ENCODE data around the gene FXYD7. TPM values are rescaled to one million over a fixed set of nuclear protein-coding genes. Genes with fewer than 3 reads are reported as not detected.
"Not testable (repeated sequence)": the region's sequence is repeated elsewhere in the genome, so short reads cannot be mapped to it uniquely, and the experiment has no call there.

FXYD7 gene
- total and polyA plus RNA-seq, 2 experiments from 2014 or later: 0.22 to 0.27 TPM

GRCh38 chr19:35126624-35126959 is 16.5 kb upstream of the FXYD7 start:
- no peak overlapping the region for H2AFZ ChIP-seq
- H3K79me2 ChIP-seq: no peaks in the 10 kb centered on the region
- H3K4me3 ChIP-seq: no peak overlapping the region
- H3K36me3 ChIP-seq (replicated peaks; ENCODE audit: insufficient read depth, low read depth): no peaks in the 10 kb centered on the region
- no peaks in the 10 kb centered on the region for H3K9me3 ChIP-seq (ENCODE audit: low read depth)
- 76% methylated on average over 18 of the region's 20 CpGs for WGBS (ENCODE audit: low lambda C conversion rate, missing lambda C conversion rate)
- no peak for DNase-seq (ENCODE audit: low spot score)
- no peaks in the 10 kb centered on the region for H3K9me2 ChIP-seq (replicated peaks; ENCODE audit: insufficient read depth)
- no peak overlapping the region for H3K27ac ChIP-seq
- H3K4me2 ChIP-seq: no peak overlapping the region
- TF ChIP-seq EZH2phosphoT487 (IDR thresholded peaks at IDR 0.05; ENCODE audit: low read depth, severe bottlenecking, unreplicated experiment): no peak
- no peaks in the 10 kb centered on the region for H4K20me1 ChIP-seq (ENCODE audit: insufficient read depth, poor library complexity, severe bottlenecking)
- H3K4me1 ChIP-seq (ENCODE audit: insufficient read depth): peaks cover 37% of the 10 kb centered on the region
- no peaks in the 10 kb centered on the region for H3K27me3 ChIP-seq

- no peaks in the 10 kb centered on the region for H3K36me3 ChIP-seq (replicated peaks; ENCODE audit: insufficient read depth, low read depth)
- no peak for DNase-seq (ENCODE audit: low spot score)
- H3K79me2 ChIP-seq: no peaks in the 10 kb centered on the region
- H3K4me3 ChIP-seq: no peak overlapping the region
- peaks cover 37% of the 10 kb centered on the region for H3K4me1 ChIP-seq (ENCODE audit: insufficient read depth)
- no peak overlapping the region for H3K4me2 ChIP-seq
- H3K27me3 ChIP-seq: no peaks in the 10 kb centered on the region
- H3K27ac ChIP-seq: peak overlapping the region; percentile 95
- H3K9me3 ChIP-seq (ENCODE audit: low read depth): no peaks in the 10 kb centered on the region
- TF ChIP-seq CTCF (IDR thresholded peaks at IDR 0.05; ENCODE audit: poor library complexity) (no peak), EZH2phosphoT487 (IDR thresholded peaks at IDR 0.05; ENCODE audit: low read depth, severe bottlenecking, unreplicated experiment) (no peak), EZH2 (IDR thresholded peaks at IDR 0.05; ENCODE audit: borderline replicate concordance) (no peak)
- WGBS (ENCODE audit: low lambda C conversion rate, missing lambda C conversion rate): 78% methylated on average over 7 of the region's 7 CpGs
- no peaks in the 10 kb centered on the region for H3K9me2 ChIP-seq (replicated peaks; ENCODE audit: insufficient read depth)
- H4K20me1 ChIP-seq (ENCODE audit: insufficient read depth, poor library complexity, severe bottlenecking): no peaks in the 10 kb centered on the region
- no peak overlapping the region for H2AFZ ChIP-seq
These were observed 15.2 kb upstream of the FXYD7 start for GRCh38 chr19:35127871-35128270.

- H3K27ac ChIP-seq: peak overlapping the region; percentile 95
- H3K36me3 ChIP-seq (replicated peaks; ENCODE audit: insufficient read depth, low read depth): no peaks in the 10 kb centered on the region
- no peak overlapping the region for H3K4me3 ChIP-seq
- no peaks in the 10 kb centered on the region for H3K9me3 ChIP-seq (ENCODE audit: low read depth)
- H2AFZ ChIP-seq: no peak overlapping the region
- no peak for DNase-seq (ENCODE audit: low spot score)
- H3K79me2 ChIP-seq: no peaks in the 10 kb centered on the region
- no peaks in the 10 kb centered on the region for H4K20me1 ChIP-seq (ENCODE audit: insufficient read depth, poor library complexity, severe bottlenecking)
- 90% methylated on average over 9 of the region's 9 CpGs for WGBS (ENCODE audit: low lambda C conversion rate, missing lambda C conversion rate)
- no peak for TF ChIP-seq CTCF (IDR thresholded peaks at IDR 0.05; ENCODE audit: poor library complexity)
- no peak for TF ChIP-seq EZH2 (IDR thresholded peaks at IDR 0.05; ENCODE audit: borderline replicate concordance)
- TF ChIP-seq EZH2phosphoT487 (IDR thresholded peaks at IDR 0.05; ENCODE audit: low read depth, severe bottlenecking, unreplicated experiment): no peak
- no peaks in the 10 kb centered on the region for H3K27me3 ChIP-seq
- H3K9me2 ChIP-seq (replicated peaks; ENCODE audit: insufficient read depth): no peaks in the 10 kb centered on the region
- no peak overlapping the region for H3K4me2 ChIP-seq
- H3K4me1 ChIP-seq (ENCODE audit: insufficient read depth): peaks cover 37% of the 10 kb centered on the region
These were observed 14.5 kb upstream of the FXYD7 start for GRCh38 chr19:35128398-35129057.

GRCh38 chr19:35129724-35130274 is 13.3 kb upstream of the FXYD7 start:
- not testable (repeated sequence) for H3K79me2 ChIP-seq; H3K27me3 ChIP-seq; H3K9me3 ChIP-seq (ENCODE audit: low read depth); DNase-seq (ENCODE audit: low spot score); H2AFZ ChIP-seq; H3K4me3 ChIP-seq; H4K20me1 ChIP-seq (ENCODE audit: insufficient read depth, poor library complexity, severe bottlenecking); H3K36me3 ChIP-seq (replicated peaks; ENCODE audit: insufficient read depth, low read depth); H3K9me2 ChIP-seq (replicated peaks; ENCODE audit: insufficient read depth)
- peaks cover 40% of the 10 kb centered on the region for H3K4me1 ChIP-seq (ENCODE audit: insufficient read depth)
- H3K4me2 ChIP-seq: peak overlapping the region; percentile 50
- WGBS (ENCODE audit: low lambda C conversion rate, missing lambda C conversion rate): 31% methylated on average over 14 of the region's 14 CpGs
- peak overlapping the region; percentile 95 for H3K27ac ChIP-seq
